ENCODE results near the gene LYZ.
"Not testable (repeated sequence)": the region's sequence is repeated elsewhere in the genome, so short reads cannot be mapped to it uniquely, and the experiment has no call there.

Gene LYZ

GRCh38 chr12:69348162-69348938 is at the start of gene LYZ:
Gene LYZ (plus strand): TSS chr12:69348381. CDS start chr12:69348409, 28 bp downstream.
- DNase-seq (ENCODE audit: low spot score), result no peak

- DNase-seq (ENCODE audit: low spot score), result no peak
These were observed 49.2 kb upstream of the LYZ start for GRCh38 chr12:69298947-69299346.

- DNase-seq (ENCODE audit: low spot score), result no peak
These were observed 43.9 kb upstream of the LYZ start for GRCh38 chr12:69304284-69304683.

- DNase-seq (ENCODE audit: low spot score), result no peak
These were observed 38.7 kb upstream of the LYZ start for GRCh38 chr12:69309461-69309860.

GRCh38 chr12:69313209-69313608 is 35.0 kb upstream of the LYZ start:
- DNase-seq (ENCODE audit: low spot score), result no peak

GRCh38 chr12:69316784-69317183 is 31.4 kb upstream of the LYZ start:
- DNase-seq (ENCODE audit: low spot score), result not testable (repeated sequence)

GRCh38 chr12:69317233-69317632 is 30.9 kb upstream of the LYZ start:
- DNase-seq (ENCODE audit: low spot score), result not testable (repeated sequence)

GRCh38 chr12:69318225-69318624 is 30.0 kb upstream of the LYZ start:
- no peak for DNase-seq (ENCODE audit: low spot score)

GRCh38 chr12:69321351-69321750 is 26.8 kb upstream of the LYZ start:
- no peak for DNase-seq (ENCODE audit: low spot score)

GRCh38 chr12:69324797-69325466 is 23.2 kb upstream of the LYZ start:
- no peak for DNase-seq (ENCODE audit: low spot score)

GRCh38 chr12:69328426-69328825 is 19.8 kb upstream of the LYZ start:
- DNase-seq (ENCODE audit: low spot score), result no peak

GRCh38 chr12:69329669-69330428 is 18.3 kb upstream of the LYZ start:
- peak; percentile 60 for DNase-seq (ENCODE audit: low spot score)

- DNase-seq (ENCODE audit: low spot score), result peak; percentile 67
These were observed 17.4 kb upstream of the LYZ start for GRCh38 chr12:69330475-69331473.

GRCh38 chr12:69331519-69331908 is 16.7 kb upstream of the LYZ start:
- no peak for DNase-seq (ENCODE audit: low spot score)

- no peak for DNase-seq (ENCODE audit: low spot score)
These were observed 16.1 kb upstream of the LYZ start for GRCh38 chr12:69331909-69332684.

- DNase-seq (ENCODE audit: low spot score), result no peak
These were observed 15.3 kb upstream of the LYZ start for GRCh38 chr12:69332815-69333358.

GRCh38 chr12:69334158-69334557 is 14.0 kb upstream of the LYZ start:
- DNase-seq (ENCODE audit: low spot score), result peak; percentile 5

- no peak for DNase-seq (ENCODE audit: low spot score)
These were observed 10.7 kb upstream of the LYZ start for GRCh38 chr12:69337311-69338090.

- DNase-seq (ENCODE audit: low spot score), result no peak
These were observed 9.9 kb upstream of the LYZ start for GRCh38 chr12:69338120-69338859.
